Calu3 (cell line): ENCODE results near the gene PPM1J. TPM values are rescaled to one million over a fixed set of nuclear protein-coding genes. Genes with fewer than 3 reads are reported as not detected.
A peak's percentile ranks its signal among the peaks of the same experiment; 100 is the strongest.

ENCODE experiments used
- BruUV-seq: library from RNA; stranded (reverse); fragments of 400-500 nt; replicated peaks from 2 replicates; lab custom pipeline; 2021; lab: Mats Ljungman, UMichigan
- CTCF ChIA-PET: fragments of 300-600 bp; sonication (Branson Sonifier 250); formaldehyde crosslinking; loops from one replicate; lab custom pipeline; 2022; ENCODE audit warnings: antibody characterized with exemption; lab: Charles Lee
- DNase-seq: peaks from one replicate; pipeline ENCODE4 v3.0.0; 2022
- H3K27ac Mint-ChIP-seq: one replicate; pipeline ENCODE4 v1.8.0; 2022; ENCODE audit warnings: mixed read lengths; ENCODE audit not compliant: unreplicated experiment
- H3K27me3 Mint-ChIP-seq: one replicate; pipeline ENCODE4 v1.8.0; 2022; ENCODE audit warnings: mixed read lengths; ENCODE audit not compliant: unreplicated experiment
- H3K36me3 Mint-ChIP-seq: one replicate; pipeline ENCODE4 v1.8.0; 2022; ENCODE audit warnings: mild to moderate bottlenecking, moderate library complexity, mixed read lengths; ENCODE audit not compliant: insufficient read depth, unreplicated experiment
- H3K4me1 Mint-ChIP-seq: one replicate; pipeline ENCODE4 v1.8.0; 2022; ENCODE audit warnings: mild to moderate bottlenecking, low read depth, mixed read lengths; ENCODE audit not compliant: unreplicated experiment
- H3K4me3 Mint-ChIP-seq: one replicate; pipeline ENCODE4 v1.8.0; 2022; ENCODE audit warnings: mild to moderate bottlenecking, low read depth, moderate library complexity, mixed read lengths; ENCODE audit not compliant: unreplicated experiment
- H3K9me3 Mint-ChIP-seq: one replicate; pipeline ENCODE4 v1.8.0; 2022; ENCODE audit warnings: low read depth, mixed read lengths; ENCODE audit not compliant: unreplicated experiment
- CTCF ChIP-seq: fragments of 200-600 bp; IDR thresholded peaks from one replicate; pipeline ENCODE4 v1.8.0; 2022; ENCODE audit warnings: antibody characterized with exemption; ENCODE audit not compliant: unreplicated experiment
- intact Hi-C: fragments of 100-400 bp; cut with micrococcal nuclease; formaldehyde crosslinking; loops from one replicate; pipeline ENCODE4 v1.10.0; 2022; ENCODE audit not compliant: unreplicated experiment
- total RNA-seq: library from RNA; stranded (reverse); gene quantifications from 2 replicates; pipeline ENCODE4 v1.2.3, GENCODE V29; 2022

PPM1J gene
- total RNA-seq, 1 experiment from 2014 or later = 1.3 TPM

DNA sequence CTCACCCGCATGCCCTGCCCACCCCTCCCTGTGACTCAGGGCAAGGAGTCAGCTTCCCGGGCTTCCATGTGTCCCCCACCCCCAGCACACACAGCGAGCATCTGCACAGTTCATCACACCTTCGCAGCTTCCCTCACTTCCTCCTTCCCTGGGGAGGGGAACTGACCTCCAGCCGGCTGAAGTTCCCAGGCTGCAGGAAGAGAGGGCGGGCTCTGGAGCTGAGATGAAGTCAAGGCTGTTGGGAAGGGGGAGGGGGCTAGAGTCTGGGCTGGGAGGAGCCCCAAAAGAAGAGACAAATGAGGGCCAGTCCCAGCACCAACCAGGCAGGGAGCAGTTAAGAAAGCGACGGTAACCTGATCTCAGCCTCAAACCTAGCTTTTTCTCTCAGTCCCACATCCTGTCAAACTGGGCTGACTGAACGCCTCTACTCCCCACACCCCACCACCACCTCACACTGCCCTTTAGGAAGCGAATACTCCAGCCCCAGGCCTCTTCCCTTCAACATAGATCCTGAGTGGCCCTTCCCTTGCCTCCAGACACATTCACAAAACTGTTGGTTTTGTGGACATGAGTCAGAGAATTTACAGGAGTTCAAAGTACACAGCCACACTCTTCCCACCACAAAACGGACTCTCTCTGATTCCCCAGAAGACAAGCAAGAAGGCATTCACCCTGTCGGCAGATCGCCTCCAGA is 10.1 kb downstream of the PPM1J start:
- Mint-ChIP-seq H3K27ac (peak overlapping the region; percentile 88), H3K27me3 (no peaks in the 10 kb centered on the region), H3K4me1 (peaks cover 51% of the 10 kb centered on the region), H3K36me3 (peaks cover 72% of the 10 kb centered on the region), H3K9me3 (no peaks in the 10 kb centered on the region), H3K4me3 (peak overlapping the region; percentile 97)
- TF ChIP-seq CTCF = no peak
- CTCF ChIA-PET = interaction anchor here (0.6 to 2.1 kb wide), 3 partner anchors 31 to 115 kb away, joined by 3 to 10 read pairs (median 4); partner anchors contain the start of gene MOV10
- intact Hi-C loops = loop anchor here (2.0 to 5.0 kb wide), 3 partner anchors 68 to 313 kb away; partner anchors contain the start of genes CAPZA1 and ST7L
- no TSS peak for BruUV-seq
- peak; percentile 82 for DNase-seq

DNA sequence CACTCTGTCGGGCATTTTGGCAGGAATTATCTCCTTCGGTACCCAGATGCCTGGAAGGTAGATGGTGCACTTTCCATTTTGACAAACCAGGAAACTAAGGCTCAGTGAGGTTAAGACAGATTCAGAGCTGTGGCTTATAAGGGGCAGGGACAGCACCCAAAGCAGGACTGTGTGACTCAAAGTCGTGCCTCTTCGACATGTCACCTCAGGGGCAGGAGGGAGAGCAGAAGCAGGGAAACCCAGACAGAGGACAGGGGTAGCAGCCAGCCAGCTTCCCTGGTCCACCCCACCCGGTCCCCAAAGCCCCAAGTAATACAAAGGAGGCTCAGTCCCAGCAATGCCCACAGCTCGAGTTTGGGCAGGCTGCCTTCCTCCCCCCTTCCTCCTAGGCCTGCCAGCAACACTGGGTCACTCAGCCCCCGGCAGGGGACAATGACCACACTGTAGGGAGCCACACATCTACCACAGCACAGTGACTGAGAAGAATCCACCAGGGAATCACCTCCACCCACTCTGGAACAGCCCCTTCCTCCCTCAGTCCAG is 10.7 kb downstream of the PPM1J start:
- no TSS peak for BruUV-seq
- peaks cover 78% of the 10 kb centered on the region for H3K36me3 Mint-ChIP-seq
- DNase-seq = no peak
- TF ChIP-seq CTCF = no peak
- no peaks in the 10 kb centered on the region for H3K9me3 Mint-ChIP-seq
- no peaks in the 10 kb centered on the region for H3K27me3 Mint-ChIP-seq
- peak overlapping the region; percentile 97 for H3K4me3 Mint-ChIP-seq
- peaks cover 57% of the 10 kb centered on the region for H3K4me1 Mint-ChIP-seq
- CTCF ChIA-PET = interaction anchor here (0.6 to 2.1 kb wide), 3 partner anchors 30 to 114 kb away, joined by 3 to 10 read pairs (median 4); partner anchors contain the start of gene MOV10
- intact Hi-C loops = loop anchor here (2.0 kb wide), 1 partner anchor 86 kb away; the partner anchor contains the start of genes CAPZA1 and ST7L
- peak overlapping the region; percentile 88 for H3K27ac Mint-ChIP-seq

GRCh38 chr1:112703706-112704105 is 11.4 kb downstream of the PPM1J start:
- H3K27me3 Mint-ChIP-seq = no peaks in the 10 kb centered on the region
- BruUV-seq = TSS peak; percentile 26
- intact Hi-C loops = loop anchor here (2.0 kb wide), 1 partner anchor 85 kb away; the partner anchor contains the start of genes CAPZA1 and ST7L
- no peak for TF ChIP-seq CTCF
- H3K9me3 Mint-ChIP-seq = no peaks in the 10 kb centered on the region
- peak overlapping the region; percentile 97 for H3K4me3 Mint-ChIP-seq
- peaks cover 65% of the 10 kb centered on the region for H3K4me1 Mint-ChIP-seq
- CTCF ChIA-PET = interaction anchor here (2.1 kb wide), 1 partner anchor 29 kb away, joined by 10 read pairs; the partner anchor contains the start of gene MOV10
- DNase-seq = no peak
- H3K27ac Mint-ChIP-seq = no peak overlapping the region
- H3K36me3 Mint-ChIP-seq = peaks cover 86% of the 10 kb centered on the region

DNA sequence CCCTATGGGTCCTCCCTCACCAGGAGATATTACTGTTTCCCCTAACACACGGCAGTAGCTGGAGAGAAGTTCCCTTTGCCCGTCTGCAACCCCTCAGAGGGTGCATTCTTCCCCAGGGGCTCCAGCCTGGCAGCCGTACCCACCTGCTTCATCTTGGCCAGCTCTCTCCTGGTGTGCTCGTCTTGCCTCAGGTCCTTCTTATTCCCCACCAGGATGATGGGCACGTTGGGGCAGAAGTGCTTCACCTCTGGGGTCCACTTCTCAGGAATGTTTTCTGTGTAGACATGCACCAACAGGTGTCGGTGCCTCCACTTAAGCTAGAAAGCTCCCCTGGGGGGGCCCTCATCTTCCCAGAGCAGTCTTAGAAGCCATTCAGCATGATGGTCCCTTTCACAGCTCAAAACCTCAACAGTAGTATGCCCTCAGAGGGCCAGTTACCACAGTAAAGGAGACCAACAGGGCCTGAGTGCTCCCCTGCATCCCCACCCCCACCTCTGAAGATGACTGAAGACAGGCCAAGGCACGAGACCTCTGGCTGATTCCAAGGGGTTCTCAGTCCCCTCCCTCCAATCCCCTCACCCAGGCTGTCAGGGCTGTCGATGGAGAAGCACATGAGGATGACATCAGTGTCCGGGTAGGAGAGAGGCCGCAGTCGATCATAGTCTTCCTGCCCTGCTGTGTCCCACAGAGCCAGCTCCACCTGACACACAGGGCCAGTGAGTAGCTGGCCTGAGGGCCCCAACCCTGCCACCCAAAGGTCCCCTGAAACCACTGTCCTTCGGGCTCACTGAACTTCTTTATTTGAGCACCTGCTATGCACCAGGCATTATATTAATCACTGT is 12.5 kb downstream of the PPM1J start:
- Mint-ChIP-seq H3K36me3 (peaks cover 85% of the 10 kb centered on the region), H3K9me3 (no peaks in the 10 kb centered on the region), H3K4me3 (peak overlapping the region; percentile 31), H3K4me1 (peaks cover 61% of the 10 kb centered on the region), H3K27ac (peak overlapping the region; percentile 93), H3K27me3 (no peaks in the 10 kb centered on the region)
- intact Hi-C loops = no loop called here
- no TSS peak for BruUV-seq
- DNase-seq = no peak
- no peak for TF ChIP-seq CTCF
- CTCF ChIA-PET = no interaction called here
